ENCODE results near the gene ZNF766.
"Not testable (repeated sequence)": the region's sequence is repeated elsewhere in the genome, so short reads cannot be mapped to it uniquely, and the experiment has no call there.

Gene ZNF766

DNA sequence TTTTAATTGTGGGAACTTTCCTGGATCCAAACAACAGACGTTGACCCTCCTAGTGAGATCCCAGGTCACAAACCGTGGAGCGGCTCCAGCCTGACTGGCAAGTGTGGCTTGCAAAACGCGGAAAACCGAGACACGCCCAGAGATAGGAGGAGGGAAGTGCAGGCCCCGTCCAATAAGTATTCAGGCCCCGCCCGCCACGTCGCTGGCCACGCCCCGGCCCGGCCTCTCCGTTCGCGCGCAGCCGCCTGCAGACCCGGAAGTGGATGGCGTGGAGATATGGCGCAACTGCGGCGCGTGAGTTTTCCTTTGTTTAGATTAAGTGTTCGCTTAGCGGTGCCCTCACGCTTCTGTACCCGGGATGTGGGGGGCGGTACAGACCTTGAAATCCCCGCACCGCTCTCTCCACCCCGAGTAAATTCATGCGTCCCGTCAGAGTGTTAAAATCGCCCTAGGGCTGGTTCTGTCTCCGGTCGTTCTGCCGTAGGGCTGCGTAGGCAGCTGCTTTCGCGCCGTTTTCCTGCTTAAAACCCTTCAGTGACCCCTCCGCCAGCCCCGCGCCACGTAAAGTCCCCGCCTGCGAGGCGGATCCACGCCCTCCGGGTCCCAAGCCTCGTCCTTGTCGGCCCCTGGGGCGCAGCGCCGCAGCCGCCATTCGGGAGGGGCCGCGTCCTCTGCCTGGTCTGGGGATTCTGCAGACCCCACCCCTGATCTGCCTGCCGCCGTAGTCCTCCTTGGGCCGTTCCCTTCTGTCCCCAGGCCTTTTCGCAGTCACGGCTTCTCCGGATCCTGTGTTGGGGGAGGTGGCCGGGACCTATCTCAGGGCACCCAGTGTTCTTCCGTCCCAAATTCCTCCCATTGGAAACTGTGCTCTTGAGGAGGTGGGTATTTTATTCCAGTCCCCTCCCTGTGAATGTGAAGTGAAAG, at the start of gene ZNF766:
TSS of gene ZNF766 (plus strand) at position 250 of the 924 bp plus-strand sequence. CDS start at position 277, 27 bp downstream.
- DNase-seq, result peak; percentile 91

DNA sequence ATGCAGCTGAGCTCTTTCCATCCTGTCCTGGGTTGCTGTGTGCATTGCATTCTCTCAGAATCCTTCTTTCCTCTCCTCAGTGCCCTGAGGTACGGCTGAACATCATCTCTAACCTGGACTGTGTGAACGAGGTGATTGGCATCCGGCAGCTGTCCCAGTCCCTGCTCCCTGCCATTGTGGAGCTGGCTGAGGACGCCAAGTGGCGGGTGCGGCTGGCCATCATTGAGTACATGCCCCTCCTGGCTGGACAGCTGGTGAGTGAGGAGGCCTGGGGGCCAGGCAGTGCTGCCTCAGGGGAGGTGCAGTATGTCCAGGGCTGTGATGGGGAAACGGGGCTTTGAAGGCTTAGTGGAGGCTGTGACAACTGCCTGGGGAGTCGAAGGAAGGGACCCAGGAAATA, 49.8 kb upstream of the ZNF766 start:
- DNase-seq, result no peak

DNA sequence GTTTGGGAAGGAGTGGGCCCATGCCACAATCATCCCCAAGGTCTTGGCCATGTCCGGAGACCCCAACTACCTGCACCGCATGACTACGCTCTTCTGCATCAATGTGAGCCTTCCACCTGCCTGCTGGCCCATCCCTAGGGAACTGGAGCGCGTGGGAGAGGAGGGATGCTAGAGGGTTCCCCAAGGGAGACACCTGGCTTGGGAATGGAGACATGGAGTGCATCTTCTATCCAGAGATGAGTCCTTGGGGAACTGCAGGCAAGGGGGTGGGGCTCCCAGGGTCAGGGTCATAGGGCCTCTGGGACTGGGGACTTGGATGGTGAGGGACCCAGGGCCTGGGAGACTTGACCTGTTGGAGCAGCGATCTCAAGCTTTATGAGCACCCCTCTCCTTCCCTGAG, 48.4 kb upstream of the ZNF766 start:
- DNase-seq, result no peak

DNA sequence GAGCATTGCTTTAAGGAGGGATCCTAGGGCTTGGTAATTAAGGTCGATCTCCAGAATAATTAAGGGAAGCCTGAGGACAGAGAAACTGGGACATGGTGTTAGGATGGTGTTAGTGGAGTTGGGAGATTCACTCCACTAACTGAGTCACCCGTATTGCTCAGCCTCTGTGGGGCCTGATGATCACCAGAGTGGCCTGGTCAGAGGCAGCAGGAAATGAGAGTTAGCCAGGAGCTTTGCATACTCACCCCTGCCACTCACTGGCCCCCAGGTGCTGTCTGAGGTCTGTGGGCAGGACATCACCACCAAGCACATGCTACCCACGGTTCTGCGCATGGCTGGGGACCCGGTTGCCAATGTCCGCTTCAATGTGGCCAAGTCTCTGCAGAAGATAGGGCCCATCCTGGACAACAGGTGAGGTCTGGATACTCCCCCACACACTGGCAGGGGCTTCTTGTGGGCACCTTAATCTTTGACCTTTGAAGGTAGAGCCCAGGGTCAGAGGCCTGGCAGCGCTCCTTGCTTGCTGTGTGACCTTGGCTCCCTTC, 47.5 kb upstream of the ZNF766 start:
- no peak for DNase-seq

DNA sequence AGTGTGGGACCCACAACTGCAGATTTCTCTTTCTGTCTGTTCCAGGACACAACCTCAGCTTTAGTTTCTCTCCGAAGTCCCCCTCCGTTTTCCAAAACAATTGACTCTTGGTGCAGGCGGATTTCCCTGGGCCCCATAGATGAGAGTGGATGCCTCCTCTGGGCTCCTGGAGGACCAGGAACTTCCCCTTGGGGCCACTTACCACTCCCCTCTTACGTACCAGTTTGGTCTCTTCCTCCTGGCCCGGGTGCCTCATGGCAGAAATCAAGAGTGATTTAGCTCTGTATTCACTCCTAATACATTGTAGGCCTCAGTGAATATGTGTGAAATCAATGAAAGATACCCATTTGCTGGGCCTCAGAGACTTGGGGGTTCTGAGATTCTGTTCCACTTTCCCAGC, 45.2 kb upstream of the ZNF766 start:
- no peak for DNase-seq

DNA sequence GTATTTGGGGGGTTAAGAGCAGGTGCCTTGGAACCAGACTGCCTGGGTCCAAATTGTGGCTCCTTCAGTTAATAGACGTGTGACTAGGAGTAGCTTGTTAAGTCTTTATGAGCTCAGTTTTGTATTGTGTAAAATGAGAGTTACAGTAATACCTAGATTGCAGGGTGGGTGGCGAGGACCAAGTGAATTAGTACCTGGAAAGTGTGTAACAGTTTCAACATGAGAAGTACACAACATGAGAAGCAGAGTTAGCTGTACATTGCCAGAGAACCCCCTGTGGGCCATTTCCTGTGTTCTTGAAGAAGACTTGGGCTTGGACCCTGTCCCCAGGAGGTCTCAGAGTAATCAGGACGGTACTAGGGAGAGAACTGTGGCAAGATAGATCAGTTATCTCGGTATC, 42.7 kb upstream of the ZNF766 start:
- no peak for DNase-seq

DNA sequence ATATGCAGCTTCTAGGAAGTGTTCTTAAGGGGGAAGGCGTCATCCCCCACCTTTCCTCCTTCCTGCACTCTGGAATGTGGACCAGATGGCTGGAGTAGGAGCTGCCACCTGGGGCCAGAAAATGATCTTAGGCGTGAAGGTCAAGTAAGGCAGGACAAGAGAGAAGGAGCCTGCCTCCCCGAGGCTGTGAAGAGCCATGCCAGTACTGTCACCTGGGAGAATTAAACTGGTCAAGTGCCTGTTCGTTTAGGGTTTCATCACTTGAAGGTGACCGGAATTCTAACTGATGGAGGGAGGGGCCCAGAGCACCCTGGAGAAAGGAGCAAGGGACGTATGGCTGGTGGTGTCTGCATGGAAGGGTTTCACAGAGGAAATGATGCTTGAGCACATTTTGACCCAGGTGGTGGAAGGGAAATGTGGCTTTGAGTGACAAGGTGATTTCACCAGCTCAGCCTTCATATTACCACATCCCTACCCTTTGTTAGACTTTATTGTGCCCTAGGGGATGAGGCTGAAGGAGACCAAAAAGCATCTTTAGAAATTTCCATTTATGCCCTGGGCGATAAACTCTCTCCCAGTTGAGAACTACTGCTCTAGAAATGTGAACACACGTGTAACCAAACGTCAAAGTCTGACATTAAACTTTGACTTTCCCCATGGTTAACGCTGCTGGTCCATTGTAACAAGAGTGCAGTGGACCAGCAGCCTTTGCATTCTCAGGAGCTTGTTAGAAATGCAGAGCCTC, 42.0 kb upstream of the ZNF766 start:
- DNase-seq, result no peak

DNA sequence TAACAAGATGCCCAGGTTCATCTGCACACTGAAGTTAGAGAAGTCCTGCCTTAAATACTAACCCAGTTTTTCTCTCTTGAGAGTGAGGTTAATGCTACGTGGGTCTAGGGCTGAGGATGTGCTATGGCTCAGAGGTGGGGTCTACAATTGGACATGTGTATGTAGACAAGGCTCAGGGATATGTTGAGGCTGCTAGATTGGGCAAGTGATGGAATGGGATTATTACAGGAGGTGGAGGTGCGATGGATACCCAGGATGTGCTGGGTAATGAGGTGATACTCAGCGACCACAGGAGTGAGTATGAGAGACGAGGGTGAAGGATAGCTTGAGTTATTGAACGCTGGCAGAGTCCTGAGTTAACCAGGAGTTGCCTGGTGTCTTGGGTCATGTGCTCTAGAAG, 41.4 kb upstream of the ZNF766 start:
- no peak for DNase-seq

DNA sequence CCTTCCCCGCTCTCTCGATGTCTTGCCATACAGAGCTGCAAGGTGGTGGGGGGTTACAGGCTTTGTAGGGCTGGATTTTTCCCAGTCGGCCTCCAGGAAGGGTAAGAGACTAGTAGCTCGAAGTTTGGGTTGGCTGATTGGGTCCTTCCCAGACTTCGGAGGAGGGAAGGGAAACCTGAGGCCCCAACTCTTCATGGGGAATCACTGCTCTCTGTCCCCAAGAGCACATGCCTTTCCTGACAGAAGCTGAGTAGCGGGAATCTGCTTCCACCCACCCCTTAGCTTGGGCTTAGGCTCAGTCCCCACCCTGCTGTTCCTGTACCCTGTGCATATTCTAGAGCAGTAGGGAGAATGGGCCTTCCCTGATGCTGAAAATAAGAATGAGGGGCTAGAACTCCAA, 39.9 kb upstream of the ZNF766 start:
- no peak for DNase-seq

DNA sequence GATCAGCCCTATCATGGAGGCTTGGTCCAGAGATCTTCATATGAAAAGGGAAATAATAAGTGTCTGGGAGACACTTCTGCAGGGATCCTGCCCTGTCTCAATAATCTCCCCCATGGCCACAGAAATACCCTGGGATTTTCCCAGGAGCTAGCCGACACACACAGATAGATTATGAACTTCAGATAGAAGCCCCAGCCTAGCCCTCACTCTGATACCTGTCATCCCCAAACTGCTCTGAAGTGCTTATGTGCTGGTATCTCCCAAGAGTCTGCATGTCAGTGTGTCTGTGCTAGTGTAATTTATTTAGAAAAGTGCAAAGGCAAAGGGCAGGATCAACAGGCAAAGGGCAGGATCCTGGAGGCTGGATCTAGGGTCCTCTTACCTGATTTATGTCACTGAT, 38.7 kb upstream of the ZNF766 start:
- DNase-seq, result no peak

DNA sequence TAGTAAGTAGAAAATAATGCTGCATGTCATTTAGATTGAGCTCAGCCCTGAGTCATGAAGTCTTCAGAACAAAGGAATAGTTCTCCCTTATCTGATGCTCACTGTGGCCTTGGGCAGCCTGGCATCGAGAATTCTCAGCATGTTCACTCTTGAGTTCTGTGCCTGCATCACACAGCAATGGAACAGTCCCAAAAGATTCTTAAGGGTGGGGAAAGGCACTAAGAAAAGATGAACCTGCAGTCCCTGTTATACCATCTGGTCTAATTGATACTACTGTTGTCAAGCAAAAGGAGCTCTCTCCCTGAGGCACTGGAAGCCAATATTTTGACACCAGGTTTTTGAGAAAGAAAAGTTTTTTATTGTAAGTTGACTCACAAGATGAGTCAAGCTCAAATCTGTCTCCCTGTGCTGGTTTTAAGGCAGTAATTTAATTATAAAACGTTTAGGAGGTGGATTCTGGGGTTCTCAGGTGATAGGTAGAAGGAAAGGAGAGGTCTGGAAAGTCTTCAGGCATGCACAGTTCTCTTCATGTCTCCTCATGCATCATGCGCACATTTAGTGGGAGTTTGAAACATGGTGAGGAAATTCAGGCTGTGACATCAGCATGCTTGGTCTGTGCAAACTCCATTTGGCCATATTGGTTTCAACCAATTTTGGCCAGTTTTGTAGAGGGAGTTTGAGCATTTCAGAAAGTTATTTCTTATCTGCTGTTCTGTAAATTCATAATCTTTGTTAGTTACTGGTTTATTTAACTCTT, 38.1 kb upstream of the ZNF766 start:
- DNase-seq, result no peak

DNA sequence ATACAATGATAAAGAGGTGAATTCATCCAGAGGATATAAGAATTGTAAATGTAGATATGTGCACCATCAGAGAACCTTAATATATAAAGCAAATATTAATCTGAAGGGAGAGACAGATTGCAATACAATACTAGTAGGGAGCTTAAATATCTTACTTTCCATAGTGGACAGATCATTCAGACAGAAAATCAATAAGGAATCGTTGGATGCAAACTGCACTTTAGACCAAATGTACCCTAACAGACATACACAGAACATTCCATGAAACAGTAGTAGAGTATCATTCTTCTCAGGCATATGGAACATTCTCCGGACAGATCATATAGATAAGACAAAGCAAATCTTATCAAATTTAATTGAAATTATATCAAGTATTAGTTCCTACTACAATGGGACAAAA, 35.0 kb upstream of the ZNF766 start:
- DNase-seq, result no peak

DNA sequence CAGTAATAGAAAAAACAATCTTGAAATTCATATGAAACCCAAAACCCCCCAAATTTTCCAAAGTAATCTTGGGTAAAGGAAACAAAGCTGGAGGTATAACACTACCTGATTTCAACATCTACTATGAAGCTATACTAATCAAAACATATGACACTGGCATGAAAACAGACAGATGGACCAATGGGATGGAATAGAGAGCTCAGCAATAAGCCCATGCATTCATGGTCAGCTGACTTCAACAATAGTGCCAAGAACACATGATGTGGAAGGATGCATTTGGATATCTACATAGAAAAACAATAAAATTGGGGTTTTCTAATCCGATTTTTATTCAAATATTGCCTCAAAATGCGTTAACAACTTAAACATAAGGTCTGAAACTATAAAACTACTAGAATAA, 32.2 kb upstream of the ZNF766 start:
- DNase-seq, result no peak

DNA sequence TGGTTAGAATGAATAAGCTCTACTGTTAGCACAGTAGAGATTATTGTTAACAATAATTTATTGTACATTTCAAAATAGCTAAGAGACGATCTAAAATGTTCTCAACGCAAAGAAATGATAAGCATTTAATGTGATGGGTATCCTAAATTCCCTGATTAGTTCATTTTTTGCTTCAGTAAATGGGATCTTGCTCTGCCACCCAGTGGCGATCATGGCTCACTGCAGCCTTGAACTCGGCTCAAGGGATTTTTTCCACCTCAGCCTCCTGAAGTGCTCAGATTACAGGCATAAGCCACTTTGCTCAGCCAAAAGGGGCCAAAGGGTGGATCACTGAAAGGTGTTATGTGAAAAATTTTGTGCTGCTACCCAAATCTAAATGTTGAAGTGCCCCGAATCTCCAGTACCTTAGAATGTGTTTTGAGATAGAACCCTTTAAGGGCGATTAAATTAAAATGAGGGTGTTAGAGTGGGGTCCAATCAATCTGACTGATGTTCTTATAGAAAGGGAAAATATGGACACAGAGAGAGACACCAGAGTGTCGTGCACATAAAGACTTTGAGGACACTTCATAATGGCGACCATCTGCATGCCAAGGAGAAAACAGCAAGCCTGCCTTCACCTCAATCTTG, 31.5 kb upstream of the ZNF766 start:
- DNase-seq, result peak; percentile 4

DNA sequence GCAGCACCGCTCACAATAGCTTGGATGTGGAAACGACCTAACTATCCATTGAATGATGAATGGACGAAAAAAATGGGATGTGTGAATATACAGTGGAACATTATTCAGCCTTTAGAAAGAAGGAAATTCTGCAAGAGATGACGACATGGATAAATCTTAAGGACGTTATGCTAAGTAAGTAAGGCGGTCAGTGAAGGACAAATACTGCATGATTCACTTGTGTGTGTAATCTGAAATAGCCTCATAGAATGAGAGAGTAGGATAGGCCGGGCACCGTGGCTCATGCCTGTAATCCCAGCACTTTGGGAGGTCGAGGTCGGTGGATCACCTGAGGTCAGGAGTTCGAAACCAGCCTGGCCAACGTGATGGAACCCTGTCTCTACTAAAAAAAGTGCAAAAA, 25.4 kb upstream of the ZNF766 start:
- DNase-seq, result no peak

DNA sequence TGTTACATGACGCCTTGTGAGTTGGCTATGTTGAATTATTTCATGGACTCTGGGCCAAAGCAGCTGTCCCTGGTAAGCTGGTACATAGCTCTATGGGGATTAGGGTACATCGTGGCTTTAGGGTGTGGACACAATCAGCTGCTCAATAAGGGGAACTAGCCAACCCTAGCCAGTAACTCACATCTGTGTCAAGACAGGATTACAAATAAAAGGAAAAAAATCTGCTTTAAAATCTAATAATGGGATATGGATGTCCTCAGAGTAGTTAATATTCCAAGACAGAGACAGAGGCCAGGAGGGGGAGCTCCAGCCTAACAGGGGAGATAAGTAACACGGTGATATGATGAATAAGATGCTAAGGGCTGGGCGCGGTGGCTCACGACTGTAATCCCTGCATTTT, 21.1 kb upstream of the ZNF766 start:
- DNase-seq, result no peak

DNA sequence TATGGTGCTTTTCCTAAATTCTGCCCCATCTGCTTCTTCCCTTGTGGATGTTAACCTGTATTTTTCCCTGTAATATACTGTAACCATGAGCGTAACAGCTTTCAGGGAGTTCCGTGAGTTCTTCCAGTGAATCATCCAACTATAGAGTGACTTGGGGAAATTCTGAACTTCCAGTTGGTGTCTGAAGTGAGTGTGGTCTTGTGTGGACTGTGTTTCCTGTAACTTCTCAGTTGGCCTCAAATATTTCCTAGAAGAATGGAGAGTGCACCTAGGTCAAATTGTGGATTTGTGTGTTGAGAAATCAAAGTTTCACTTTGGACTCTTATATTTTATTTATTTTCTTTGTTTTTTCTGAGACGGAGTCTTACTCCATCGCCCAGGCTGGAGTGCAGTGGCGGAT, 11.0 kb upstream of the ZNF766 start:
- no peak for DNase-seq

DNA sequence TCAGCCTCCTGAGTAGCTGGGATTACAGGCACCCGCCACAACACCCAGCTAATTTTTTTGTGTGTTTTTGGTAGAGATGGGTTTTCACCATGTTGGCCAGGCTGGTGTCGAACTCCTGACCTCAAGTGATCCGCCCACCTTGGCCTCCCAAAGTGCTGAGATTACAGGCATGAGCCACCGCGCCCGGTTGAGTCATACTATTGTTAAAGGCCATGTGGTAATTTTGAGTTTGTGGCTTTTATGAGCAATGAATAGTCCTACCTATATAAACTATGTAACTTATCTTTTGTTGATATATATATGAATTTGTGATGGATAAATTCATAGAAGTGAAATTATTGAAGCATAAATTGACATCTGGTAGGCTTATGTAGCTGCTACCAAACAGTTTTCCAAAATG, 3.8 kb upstream of the ZNF766 start:
- DNase-seq, result not testable (repeated sequence)

DNA sequence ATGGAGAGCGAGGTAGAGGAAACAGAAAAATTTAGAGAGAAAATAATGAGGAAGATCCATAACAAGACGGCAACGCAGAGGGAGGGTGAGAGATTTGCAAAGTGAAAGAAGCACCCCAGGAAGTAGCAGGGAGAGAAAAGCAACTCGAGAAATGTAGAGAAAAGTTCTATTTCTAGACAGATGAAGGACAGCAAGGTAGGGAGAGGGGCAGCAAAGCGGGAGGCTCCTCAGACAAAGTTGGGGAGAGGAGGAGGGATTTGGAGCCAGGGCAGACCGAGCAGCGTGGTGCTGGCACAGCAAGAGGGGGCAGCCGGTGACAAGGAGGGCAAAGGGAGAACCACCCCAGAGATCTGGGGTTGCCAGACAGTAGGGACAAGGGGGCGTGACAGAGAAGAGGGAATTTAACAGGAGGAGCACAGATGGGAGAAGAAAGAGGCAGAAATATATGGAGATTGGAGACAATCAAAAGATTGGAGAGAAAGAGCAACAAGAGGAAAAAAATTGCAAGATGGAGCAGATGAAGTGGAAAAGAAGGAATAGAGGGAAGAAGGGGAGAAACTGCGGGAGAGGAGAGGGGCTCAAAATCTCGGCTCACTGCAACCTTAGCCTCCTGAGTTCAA, 989 bp downstream of the ZNF766 start:
- no peak for DNase-seq

DNA sequence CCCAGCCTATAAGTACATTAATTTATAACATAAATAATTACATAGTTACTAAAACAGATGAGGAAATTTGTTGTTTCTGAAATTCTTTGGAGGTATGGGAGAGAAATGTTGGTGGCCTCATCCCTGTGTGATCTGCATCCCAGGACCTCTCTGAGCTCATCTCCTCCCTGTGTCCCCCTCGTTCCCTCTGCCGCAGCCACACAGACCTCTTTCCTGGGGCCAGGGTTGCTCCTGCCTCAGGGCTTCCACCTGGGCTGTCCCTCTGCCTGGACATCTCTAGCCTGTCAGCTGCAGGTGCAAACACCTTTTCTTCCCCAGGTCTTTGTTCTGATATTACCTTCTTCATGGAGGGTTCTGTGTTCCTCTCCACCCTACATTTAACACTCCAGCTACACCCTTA, 3.9 kb downstream of the ZNF766 start:
- DNase-seq, result no peak

DNA sequence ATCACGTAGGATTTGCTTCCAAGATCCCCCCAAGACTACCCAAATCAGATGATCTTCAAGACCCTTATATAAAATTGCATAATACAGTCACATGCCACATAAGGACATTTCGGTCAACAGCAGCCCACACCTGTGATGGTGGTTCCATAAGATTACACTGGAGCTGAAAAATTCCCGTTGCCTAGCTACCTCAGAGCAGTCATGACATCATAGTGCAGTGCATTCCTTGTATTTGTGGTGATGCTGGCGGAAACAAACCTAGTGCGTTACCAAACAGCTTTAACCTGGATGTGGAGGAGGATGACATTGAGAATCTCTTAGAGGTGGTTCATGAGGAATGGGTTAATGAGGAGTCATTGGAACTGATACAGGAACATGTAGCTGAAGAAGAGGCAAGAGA, 4.8 kb downstream of the ZNF766 start:
- DNase-seq, result no peak

DNA sequence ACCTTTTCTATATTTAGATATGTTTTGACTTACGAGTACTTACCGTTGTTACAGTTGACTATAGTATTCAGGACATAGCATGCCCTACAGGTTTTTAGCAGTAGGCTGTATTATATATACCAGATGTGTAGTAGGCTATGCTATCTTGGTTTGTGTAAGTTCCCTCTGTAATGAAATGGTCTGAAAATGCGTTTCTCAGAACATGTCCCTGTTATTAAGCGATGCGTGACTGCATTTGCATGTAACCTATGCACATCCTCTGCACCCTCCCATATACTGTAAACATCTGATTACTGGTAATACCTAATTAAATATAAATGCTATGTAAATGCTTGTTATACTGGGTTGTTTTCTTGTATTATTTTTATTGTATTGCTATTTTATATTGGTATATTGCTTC, 6.6 kb downstream of the ZNF766 start:
- DNase-seq, result no peak
